Suppressor macrophage treated with lipopolysaccharide for 1 hour (primary cell): Measurements from ENCODE around the gene SMARCB1.

Source experiments
- DNase-seq, 3 donors: peaks; one replicate each; pipeline ENCODE4 v3.0.0-alpha.2; 2020 to 2022

Gene SMARCB1

GRCh38 chr22:23762842-23763578 lies 23.8 kb upstream of the SMARCB1 start, which contains the start of gene C22orf15:
Gene C22orf15, plus strand, starts transcription at chr22:23762990. Its CDS starts 317 bp downstream, at chr22:23763307.
- DNase-seq: no peak

GRCh38 chr22:23763579-23763945 lies 23.2 kb upstream of the SMARCB1 start:
- DNase-seq: peak in 2 of 3 donors; percentile 39 to 49

DNA sequence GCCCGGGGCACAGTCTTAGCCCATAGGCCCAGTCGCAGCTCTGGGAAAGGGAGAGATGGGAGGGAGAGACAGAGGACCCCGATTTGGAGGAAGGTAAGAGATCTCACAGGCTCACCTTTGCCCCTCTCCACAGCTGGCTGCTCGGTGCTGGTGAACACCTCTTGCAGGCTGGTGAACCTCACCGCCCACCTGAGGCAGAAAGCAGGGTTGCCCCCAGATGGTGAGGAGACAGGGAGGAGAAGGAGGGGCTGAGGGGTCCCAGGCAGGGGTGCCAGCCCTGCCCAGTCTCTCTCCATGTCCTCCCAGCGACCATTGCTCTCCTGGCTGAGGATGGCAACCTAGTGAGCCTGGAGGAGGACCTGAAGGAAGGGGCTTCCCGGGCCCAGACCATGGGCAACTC lies 22.8 kb upstream of the SMARCB1 start:
- DNase-seq: no peak

GRCh38 chr22:23764899-23765881 lies 21.6 kb upstream of the SMARCB1 start:
- no peak for DNase-seq

DNA sequence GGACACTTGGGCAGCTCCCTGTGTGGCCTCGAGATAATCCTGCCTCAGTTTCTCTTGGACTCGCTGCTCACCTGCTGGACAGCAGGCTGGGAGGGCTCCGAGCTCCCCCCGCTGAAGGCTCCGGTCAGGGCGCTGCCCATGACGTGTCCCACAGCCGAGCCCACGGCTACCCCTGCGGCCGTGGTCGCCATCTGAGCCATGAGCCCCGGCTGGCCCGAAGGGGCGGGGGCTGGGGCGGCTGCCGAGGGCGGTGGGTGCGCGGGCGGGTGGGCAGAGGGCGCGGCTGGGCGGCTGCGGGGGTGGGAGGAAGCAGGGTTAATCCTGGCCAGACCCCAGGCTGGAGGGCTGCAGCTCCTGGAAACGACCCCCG lies 19.5 kb upstream of the SMARCB1 start:
- no peak for DNase-seq

DNA sequence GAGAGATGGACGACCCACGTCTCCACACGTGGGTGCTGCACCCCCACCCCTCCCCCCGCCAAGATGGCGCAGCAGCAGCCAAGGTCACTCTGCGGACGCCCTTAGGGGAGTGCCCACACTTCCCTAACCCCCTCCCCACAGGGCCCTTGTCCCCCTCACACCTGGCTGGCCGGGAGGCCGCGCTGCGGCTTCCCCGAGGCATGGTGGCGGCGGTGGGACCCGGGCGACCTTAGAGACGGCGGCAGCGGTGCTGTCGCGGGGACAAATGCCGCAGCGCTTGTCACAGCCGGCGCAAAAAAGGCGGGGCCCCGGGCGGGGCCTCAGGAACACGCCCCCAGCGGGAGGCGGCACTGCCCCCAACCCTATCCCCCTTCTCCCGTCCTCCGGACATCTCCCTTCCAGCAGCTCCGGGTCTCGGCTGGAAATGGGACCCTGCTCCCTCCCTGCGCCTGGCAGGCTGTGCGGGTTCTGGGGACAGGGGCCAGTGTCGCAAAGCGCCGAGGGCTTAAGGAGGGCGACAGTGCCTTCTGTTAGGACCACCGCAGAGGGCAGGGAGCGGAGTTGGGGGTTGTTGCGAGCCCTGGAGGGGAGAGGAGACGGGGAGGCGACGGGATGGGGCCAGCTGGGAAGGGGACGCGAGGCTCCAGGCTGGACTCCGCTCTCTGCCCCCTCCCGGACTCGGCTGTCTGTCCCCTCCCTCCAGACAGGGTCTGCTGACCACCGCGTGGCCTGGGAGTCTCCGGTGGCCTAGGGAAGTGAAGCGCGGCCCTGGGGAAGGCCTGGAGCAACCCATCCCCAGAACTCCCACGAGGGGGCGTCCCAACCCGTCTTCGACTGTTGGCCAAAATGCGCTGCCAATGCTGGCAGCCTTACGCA lies 18.9 kb upstream of the SMARCB1 start, which contains the start of gene CHCHD10:
CHCHD10 (minus strand) TSS at position 300 of the 876 bp plus-strand sequence; CDS start at position 202, 98 bp downstream.
- peak; percentile 90 to 96 (median 94) for DNase-seq

- no peak for DNase-seq
Measured at GRCh38 chr22:23769321-23769965, 17.3 kb upstream of the SMARCB1 start.

- DNase-seq: no peak
Measured at GRCh38 chr22:23772315-23772648, 14.5 kb upstream of the SMARCB1 start.

- DNase-seq: peak; percentile 27 to 79 (median 57)
Measured at GRCh38 chr22:23772649-23773473, 13.9 kb upstream of the SMARCB1 start, which contains the start of gene MMP11. Gene MMP11, plus strand, starts transcription at chr22:23772849. Its CDS starts 22 bp downstream, at chr22:23772871.

DNA sequence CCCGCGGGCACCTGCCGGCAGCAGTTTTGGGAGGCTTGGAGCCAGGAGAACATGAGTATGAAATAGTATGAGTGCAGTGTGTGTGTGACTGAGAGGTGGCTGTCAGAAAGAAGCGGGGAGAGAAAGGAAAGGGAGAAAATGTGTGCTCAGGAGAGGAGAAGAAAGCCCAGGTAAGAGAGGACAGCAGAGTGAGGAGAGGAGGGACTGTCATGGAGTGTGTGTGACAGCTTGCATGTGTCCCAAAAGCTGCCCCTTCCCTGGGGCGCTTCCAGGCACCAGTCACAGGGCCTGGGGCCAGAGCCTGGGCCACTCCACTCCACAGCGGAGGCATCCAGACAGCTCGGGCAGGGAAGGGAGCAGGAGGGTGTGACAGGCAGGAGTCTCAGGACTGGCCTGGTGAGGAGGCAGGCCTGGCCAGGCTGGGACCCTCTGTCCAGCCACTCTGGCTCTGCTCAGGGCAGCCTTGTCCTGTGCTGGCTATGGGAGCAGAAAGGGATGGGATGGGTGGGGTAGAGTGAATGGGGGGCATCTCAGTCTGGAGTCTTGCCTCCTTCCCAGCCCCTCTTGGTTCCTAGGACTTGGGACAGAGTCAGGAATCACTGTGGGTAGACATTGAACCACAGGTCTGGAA lies 13.2 kb upstream of the SMARCB1 start:
- DNase-seq: no peak

DNA sequence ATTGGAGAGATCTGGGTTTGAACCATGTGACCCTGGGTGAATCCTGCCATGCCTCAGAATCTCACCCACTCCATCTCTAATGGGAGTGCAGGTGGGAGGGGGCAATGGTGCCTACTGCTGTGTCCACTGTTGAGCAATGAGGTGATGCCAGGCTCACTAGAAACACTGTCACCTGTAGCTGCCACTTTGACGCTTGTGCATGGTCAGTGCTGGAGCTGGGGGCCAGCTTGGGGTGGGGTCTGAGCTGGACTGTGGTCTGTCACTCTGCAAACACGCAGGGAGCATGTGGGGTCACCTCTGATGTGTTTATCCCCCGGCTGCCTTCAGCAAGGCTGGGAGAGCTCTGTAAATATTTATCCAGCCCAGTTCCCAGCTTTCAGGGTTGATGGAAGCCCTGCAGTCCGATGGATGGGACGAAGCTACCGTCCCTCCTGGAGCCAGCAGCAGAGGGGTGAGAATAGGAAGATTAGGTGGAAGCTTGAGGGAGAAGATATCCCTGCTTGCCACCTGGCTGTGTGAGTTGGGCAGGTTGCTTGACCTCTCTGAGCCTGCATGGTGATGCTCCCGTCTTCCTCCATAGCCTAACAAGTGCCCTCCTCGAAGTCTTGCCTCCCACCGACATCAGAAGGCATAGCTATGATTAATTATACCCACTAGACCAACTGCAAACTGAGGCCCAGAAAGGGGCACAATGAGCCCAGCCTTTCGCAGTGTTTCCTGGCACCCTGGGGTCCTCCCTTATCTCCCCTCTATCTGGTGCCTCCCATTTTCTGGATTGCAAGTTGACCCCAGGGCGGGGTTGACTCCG lies 12.4 kb upstream of the SMARCB1 start:
- no peak for DNase-seq

- no peak for DNase-seq
Measured at GRCh38 chr22:23774922-23775436, 11.8 kb upstream of the SMARCB1 start.

DNA sequence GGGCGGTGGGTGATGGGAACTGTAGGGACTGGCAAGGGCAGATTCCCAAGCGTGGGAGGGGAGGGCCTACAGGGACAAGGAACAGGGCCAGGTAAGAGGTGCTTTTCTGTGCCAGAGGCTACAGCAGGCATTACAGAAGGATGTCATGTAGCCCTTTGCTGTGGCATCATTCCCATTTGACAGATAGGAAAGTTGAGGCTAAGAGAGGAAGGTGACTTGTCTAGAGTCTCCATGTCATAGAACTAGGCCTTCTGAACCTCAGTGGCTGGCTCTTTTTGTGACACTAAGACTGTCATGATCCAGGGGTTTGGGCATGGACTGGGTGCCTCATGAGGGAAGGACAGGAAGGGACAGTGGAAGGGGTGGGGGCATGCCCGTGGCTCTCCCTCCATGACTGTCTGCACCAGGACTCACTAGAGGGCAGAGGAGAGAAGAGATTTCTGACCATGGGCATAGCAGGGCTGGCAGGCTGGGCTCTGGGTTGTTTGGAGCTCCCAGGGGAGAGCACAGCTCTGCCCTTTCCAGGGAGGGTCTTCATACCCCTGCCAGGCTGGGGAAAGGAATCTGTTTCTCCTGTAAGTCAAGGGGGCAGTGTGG lies 10.9 kb upstream of the SMARCB1 start:
- DNase-seq: no peak

GRCh38 chr22:23777776-23778576 lies 8.8 kb upstream of the SMARCB1 start:
- no peak for DNase-seq

- DNase-seq: no peak
Measured at GRCh38 chr22:23778577-23778900, 8.2 kb upstream of the SMARCB1 start.

DNA sequence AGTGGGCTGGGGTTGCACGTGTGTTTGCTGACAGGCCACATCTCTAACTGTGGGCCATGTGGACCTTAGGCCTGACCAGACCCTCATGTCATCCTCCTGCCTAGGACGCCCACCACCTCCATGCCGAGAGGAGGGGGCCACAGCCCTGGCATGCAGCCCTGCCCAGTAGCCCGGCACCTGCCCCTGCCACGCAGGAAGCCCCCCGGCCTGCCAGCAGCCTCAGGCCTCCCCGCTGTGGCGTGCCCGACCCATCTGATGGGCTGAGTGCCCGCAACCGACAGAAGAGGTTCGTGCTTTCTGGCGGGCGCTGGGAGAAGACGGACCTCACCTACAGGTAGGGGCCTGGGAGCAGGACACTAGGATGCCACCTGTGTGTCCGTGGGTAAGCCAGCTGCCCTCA lies 7.7 kb upstream of the SMARCB1 start:
- no peak for DNase-seq

DNA sequence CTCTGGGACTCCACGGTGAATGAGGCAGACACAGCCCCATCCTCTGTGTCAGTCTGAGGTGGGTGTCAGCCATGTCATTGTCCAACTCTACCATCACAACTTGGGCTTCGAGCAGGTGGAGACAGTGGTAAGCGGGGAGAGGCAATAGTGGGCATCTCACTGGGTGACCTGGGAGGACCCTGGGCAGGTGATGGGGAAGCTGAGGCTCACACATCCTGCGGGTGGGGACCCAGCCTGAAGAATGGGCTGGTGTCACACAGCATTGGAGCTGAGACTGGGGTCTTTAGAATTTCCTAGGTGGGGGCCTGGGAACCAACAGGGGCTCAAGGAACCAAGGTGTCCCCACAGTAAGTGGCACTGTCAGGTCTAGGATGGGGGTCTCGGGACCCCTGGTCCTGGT lies 7.0 kb upstream of the SMARCB1 start:
- no peak for DNase-seq

GRCh38 chr22:23780146-23780748 lies 6.5 kb upstream of the SMARCB1 start:
- DNase-seq: no peak
